ENCODE measurements around the gene HHIP.

HHIP gene

DNA sequence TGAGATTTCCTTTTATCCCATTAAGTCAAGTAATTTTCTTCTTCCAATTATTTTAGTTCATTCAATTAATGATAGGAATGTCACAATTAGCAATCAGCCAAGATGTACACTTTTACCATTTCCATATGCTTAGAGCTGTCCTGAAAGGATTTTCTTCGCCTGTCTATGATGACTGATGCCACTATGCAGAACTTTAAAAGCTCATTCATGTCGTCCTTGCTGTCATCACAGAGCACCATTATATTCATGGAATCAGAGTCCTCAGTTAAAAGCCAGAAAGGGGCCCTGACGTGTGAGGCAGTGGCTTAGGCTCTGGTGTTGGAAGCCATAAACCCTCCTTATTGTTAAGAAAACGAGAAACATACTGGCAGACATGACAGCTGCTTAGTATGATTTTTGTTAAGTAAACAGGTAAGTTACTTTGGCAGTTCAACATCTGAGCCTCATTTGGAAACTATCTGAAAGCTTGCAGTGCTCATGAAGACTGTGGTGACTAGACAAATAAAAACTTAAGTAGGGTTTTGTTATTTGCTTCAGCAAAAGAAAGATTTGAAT is 73.1 kb downstream of the HHIP start:
- Histone ChIP-seq H4K20me1 (ENCODE audit: insufficient read depth, low read length) (no peaks in the 10 kb centered on the region), H3K9me2 (ENCODE audit: low read depth, low read length) (no peaks in the 10 kb centered on the region), H3K36me3 (ENCODE audit: insufficient read depth, low read length) (no peaks in the 10 kb centered on the region), H3K9ac (ENCODE audit: low read length) (no peak overlapping the region), H3K27me3 (ENCODE audit: insufficient read depth, low read length) (no peaks in the 10 kb centered on the region), H3K27ac (ENCODE audit: low read depth, low read length, poor library complexity, severe bottlenecking) (no peak overlapping the region), H2AFZ (ENCODE audit: low read length) (no peak overlapping the region), H3K4me3 (ENCODE audit: low read depth, low read length, poor library complexity, severe bottlenecking) (no peak overlapping the region), H3K4me2 (ENCODE audit: low read length) (no peak overlapping the region), H3F3A (ENCODE audit: insufficient read depth, low read length) (no peaks in the 10 kb centered on the region), H3K4me1 (ENCODE audit: insufficient read depth, low read length, severe bottlenecking) (no peaks in the 10 kb centered on the region), H3K9me3 (ENCODE audit: low read length) (no peaks in the 10 kb centered on the region), H3K79me2 (ENCODE audit: insufficient read depth, low read length) (no peaks in the 10 kb centered on the region)
- TF ChIP-seq, protein P1, sequence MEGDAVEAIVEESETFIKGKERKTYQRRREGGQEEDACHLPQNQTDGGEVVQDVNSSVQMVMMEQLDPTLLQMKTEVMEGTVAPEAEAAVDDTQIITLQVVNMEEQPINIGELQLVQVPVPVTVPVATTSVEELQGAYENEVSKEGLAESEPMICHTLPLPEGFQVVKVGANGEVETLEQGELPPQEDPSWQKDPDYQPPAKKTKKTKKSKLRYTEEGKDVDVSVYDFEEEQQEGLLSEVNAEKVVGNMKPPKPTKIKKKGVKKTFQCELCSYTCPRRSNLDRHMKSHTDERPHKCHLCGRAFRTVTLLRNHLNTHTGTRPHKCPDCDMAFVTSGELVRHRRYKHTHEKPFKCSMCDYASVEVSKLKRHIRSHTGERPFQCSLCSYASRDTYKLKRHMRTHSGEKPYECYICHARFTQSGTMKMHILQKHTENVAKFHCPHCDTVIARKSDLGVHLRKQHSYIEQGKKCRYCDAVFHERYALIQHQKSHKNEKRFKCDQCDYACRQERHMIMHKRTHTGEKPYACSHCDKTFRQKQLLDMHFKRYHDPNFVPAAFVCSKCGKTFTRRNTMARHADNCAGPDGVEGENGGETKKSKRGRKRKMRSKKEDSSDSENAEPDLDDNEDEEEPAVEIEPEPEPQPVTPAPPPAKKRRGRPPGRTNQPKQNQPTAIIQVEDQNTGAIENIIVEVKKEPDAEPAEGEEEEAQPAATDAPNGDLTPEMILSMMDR (IDR thresholded peaks at IDR 0.05; ENCODE audit: low read length) = no peak
- no peak for TF ChIP-seq EZH2 (IDR thresholded peaks at IDR 0.05; ENCODE audit: borderline replicate concordance, low read length)

DNA sequence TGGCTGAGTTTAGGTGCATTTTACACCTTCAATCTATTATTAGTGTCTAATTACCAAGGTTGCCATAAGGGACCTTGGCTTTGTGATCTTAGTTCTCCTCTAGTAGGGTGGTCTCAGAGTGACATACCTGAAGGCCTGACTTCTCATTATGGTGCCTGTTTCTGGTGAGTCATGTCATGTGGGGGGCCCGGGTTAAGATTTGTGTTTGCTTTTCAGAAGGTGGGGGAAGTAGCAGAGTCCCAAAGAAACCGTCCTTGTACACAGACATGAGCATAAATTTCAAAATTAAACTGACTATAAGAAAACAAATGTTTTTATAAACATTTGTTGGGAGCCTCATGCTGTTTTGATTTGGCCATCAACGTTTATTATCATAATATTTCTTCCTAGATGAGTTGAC is 74.5 kb downstream of the HHIP start:
- H3K9me3 ChIP-seq (ENCODE audit: low read length) = no peaks in the 10 kb centered on the region
- H2AFZ ChIP-seq (ENCODE audit: low read length) = no peak overlapping the region
- H4K20me1 ChIP-seq (ENCODE audit: insufficient read depth, low read length) = no peaks in the 10 kb centered on the region
- no peak overlapping the region for H3K4me3 ChIP-seq (ENCODE audit: low read depth, low read length, poor library complexity, severe bottlenecking)
- no peaks in the 10 kb centered on the region for H3K9me2 ChIP-seq (ENCODE audit: low read depth, low read length)
- TF ChIP-seq EZH2 (IDR thresholded peaks at IDR 0.05; ENCODE audit: borderline replicate concordance, low read length) = no peak
- H3K79me2 ChIP-seq (ENCODE audit: insufficient read depth, low read length) = no peaks in the 10 kb centered on the region
- no peak overlapping the region for H3K9ac ChIP-seq (ENCODE audit: low read length)
- no peak overlapping the region for H3K27ac ChIP-seq (ENCODE audit: low read depth, low read length, poor library complexity, severe bottlenecking)
- H3F3A ChIP-seq (ENCODE audit: insufficient read depth, low read length) = no peaks in the 10 kb centered on the region
- no peak overlapping the region for H3K4me2 ChIP-seq (ENCODE audit: low read length)
- H3K36me3 ChIP-seq (ENCODE audit: insufficient read depth, low read length) = no peaks in the 10 kb centered on the region
- no peaks in the 10 kb centered on the region for H3K27me3 ChIP-seq (ENCODE audit: insufficient read depth, low read length)
- H3K4me1 ChIP-seq (ENCODE audit: insufficient read depth, low read length, severe bottlenecking) = no peaks in the 10 kb centered on the region

DNA sequence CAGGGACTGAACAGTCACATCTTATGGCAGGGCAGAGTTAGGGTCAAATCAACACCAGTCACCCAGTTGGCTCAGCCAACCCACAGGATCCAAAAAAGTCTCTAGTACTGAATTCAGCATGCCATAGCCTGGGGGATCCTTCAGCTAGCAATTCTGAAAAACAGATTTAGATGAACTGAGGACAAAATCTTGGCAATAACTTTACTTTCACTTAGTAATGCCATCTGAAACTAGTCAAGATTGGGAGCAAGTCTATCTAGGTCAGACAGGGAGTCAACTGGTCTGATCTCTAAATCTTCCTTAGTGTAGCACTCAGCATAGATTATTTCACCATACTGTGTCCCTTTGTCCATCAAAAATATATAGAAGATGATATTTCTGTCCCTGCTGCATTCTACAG is 76.0 kb downstream of the HHIP start:
- Histone ChIP-seq H3K27me3 (ENCODE audit: insufficient read depth, low read length) (no peaks in the 10 kb centered on the region), H3K36me3 (ENCODE audit: insufficient read depth, low read length) (no peaks in the 10 kb centered on the region), H3K4me1 (ENCODE audit: insufficient read depth, low read length, severe bottlenecking) (no peaks in the 10 kb centered on the region), H4K20me1 (ENCODE audit: insufficient read depth, low read length) (no peaks in the 10 kb centered on the region), H3F3A (ENCODE audit: insufficient read depth, low read length) (no peaks in the 10 kb centered on the region), H3K9me3 (ENCODE audit: low read length) (no peaks in the 10 kb centered on the region), H3K9ac (ENCODE audit: low read length) (no peak overlapping the region), H3K79me2 (ENCODE audit: insufficient read depth, low read length) (no peaks in the 10 kb centered on the region), H2AFZ (ENCODE audit: low read length) (no peak overlapping the region), H3K9me2 (ENCODE audit: low read depth, low read length) (no peaks in the 10 kb centered on the region), H3K4me2 (ENCODE audit: low read length) (no peak overlapping the region), H3K4me3 (ENCODE audit: low read depth, low read length, poor library complexity, severe bottlenecking) (no peak overlapping the region), H3K27ac (ENCODE audit: low read depth, low read length, poor library complexity, severe bottlenecking) (no peak overlapping the region)
- TF ChIP-seq EZH2 (IDR thresholded peaks at IDR 0.05; ENCODE audit: borderline replicate concordance, low read length) = no peak
- TF ChIP-seq, protein P1 (IDR thresholded peaks at IDR 0.05; ENCODE audit: low read length) = no peak

DNA sequence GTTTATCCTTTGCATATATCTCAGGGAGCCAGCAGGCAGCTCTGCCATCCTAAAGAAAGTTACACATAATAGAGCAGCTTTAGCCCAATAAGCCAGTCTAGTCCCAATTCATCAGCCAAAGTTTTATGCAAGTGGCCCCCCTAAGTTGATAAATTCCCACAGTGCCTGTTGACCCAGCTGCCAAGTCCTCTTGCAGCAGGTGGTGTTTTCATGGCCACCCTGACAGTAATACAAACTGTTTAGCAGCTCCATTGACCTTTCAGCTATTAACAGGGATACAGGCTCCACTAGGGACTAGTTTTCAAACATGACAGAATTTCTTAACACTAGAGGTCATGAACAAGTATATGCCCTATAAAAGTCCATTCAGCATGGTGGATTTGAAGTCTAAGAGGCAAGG is 77.5 kb downstream of the HHIP start:
- Histone ChIP-seq H3K79me2 (ENCODE audit: insufficient read depth, low read length) (no peaks in the 10 kb centered on the region), H3K9me2 (ENCODE audit: low read depth, low read length) (no peaks in the 10 kb centered on the region), H2AFZ (ENCODE audit: low read length) (no peak overlapping the region), H3K4me1 (ENCODE audit: insufficient read depth, low read length, severe bottlenecking) (no peaks in the 10 kb centered on the region), H3K27ac (ENCODE audit: low read depth, low read length, poor library complexity, severe bottlenecking) (no peak overlapping the region), H3K4me3 (ENCODE audit: low read depth, low read length, poor library complexity, severe bottlenecking) (no peak overlapping the region), H3K9ac (ENCODE audit: low read length) (no peak overlapping the region), H3F3A (ENCODE audit: insufficient read depth, low read length) (no peaks in the 10 kb centered on the region), H3K36me3 (ENCODE audit: insufficient read depth, low read length) (no peaks in the 10 kb centered on the region), H3K9me3 (ENCODE audit: low read length) (no peaks in the 10 kb centered on the region), H3K4me2 (ENCODE audit: low read length) (no peak overlapping the region), H4K20me1 (ENCODE audit: insufficient read depth, low read length) (no peaks in the 10 kb centered on the region), H3K27me3 (ENCODE audit: insufficient read depth, low read length) (0 out of 2 replicates have a peak, but pooled peaks cover 4% of the 10 kb centered on the region)
- TF ChIP-seq, protein P1 (IDR thresholded peaks at IDR 0.05; ENCODE audit: low read length) = no peak
- no peak for TF ChIP-seq EZH2 (IDR thresholded peaks at IDR 0.05; ENCODE audit: borderline replicate concordance, low read length)
